GM18858 (cell line): Measurements from ENCODE around the gene UST.
"Not testable (repeated sequence)": the region's sequence is repeated elsewhere in the genome, so short reads cannot be mapped to it uniquely, and the experiment has no call there.

Experiments
- ATAC-seq: cut with Tn5 transposase; IDR thresholded peaks from one replicate; pipeline ENCODE4 v1.9.1; 2021; ENCODE audit not compliant: unreplicated experiment

The UST gene

DNA sequence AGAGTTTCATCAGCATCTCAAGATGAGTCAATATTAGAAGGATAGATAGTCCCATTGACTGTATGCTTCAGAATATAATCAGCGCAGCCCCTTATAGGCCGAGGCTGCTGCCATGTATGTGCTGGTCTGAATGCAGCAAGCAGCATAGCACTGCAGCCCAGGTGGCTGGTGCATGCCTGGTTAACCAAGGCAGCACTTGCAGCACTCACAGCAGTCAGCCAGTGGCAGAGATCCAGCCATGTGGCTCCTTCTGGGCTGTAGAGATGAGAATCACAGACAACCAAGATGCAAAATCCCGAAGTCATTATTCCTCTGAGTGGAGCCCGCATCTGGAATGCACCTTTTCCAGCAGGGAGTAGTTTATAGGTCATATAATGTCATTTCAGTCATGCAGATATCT is 251.9 kb downstream of the UST start:
- ATAC-seq, result no peak

DNA sequence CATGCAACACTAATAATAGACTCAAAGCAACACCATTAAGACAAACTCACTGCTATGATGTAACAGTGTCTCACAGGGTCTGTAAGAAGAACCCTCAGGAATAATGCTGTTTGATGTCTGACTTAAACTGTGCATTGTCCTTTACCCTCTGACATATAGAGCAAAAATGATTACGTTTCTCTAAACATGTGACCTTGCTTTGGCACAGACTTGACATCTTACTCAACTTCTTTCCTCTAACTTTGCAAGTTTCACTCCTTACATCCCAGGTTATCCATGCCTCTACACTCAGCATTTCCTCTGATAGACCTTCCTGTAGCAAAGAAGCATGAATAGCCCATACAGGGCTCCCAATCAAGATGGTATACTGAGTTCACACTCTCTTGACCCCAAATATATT is 252.7 kb downstream of the UST start:
- no peak for ATAC-seq

GRCh38 chr6:148999929-149000468 is 253.2 kb downstream of the UST start:
- no peak for ATAC-seq

DNA sequence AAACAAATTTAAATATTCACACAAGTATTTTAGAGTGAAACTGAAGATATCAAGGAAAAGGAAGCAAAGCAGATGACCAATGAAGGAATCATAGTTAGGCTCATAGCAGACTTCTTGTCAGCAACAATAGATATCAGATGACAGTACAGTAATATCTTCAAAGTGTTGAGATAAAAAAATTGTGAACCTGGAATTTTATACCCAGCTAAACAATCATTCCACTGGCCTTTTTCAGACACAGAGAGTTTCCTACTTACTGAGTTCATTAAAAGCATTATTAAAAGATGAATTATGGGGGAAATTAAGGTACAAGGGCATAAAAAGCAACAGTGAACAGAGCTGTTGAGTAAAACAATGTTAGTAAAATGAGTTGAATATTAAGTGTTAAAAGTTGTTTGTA is 254.6 kb downstream of the UST start:
- ATAC-seq, result no peak

DNA sequence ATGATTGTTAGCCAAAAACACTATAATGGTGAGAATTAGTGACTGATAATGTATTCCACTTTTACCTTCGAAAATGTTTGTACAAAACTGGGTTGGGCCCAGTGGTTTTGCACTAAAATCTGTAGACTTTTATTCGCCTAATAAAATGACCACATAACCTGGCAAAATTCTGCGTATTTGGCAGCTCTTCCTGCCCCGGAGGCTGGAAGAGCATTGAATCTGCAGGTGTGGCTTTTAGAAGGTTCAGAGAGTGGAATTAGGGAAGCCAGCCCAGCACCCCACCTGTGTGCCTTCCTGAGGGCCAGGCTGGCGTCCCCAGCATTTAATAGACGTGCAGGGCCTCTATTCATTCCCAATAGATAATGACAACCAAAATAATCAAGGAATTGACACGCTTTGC is 256.7 kb downstream of the UST start:
- no peak for ATAC-seq

GRCh38 chr6:149004664-149005063 is 257.8 kb downstream of the UST start:
- no peak for ATAC-seq

GRCh38 chr6:149006236-149006635 is 259.4 kb downstream of the UST start:
- not testable (repeated sequence) for ATAC-seq

DNA sequence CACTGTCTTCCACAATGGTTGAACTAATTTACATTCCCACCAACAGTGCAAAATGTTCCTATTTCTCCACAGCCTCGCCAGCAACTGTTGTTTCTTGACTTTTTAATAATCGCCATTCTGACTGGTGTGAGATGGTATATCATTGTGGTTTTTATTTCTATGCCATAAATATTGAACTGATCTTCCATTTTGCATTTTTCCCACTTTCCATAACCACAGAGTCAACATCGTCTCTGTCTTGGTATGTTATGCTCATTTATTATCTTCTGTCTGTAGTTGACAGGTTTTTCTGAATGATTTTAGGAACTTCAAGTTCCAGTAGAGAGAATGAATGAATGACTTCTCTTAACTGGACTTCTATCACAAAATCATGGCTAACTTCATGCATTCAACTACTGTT is 259.8 kb downstream of the UST start:
- ATAC-seq, result no peak

GRCh38 chr6:149007846-149008245 is 261.0 kb downstream of the UST start:
- no peak for ATAC-seq

- no peak for ATAC-seq
Measured at GRCh38 chr6:149008741-149009140, 261.9 kb downstream of the UST start.

DNA sequence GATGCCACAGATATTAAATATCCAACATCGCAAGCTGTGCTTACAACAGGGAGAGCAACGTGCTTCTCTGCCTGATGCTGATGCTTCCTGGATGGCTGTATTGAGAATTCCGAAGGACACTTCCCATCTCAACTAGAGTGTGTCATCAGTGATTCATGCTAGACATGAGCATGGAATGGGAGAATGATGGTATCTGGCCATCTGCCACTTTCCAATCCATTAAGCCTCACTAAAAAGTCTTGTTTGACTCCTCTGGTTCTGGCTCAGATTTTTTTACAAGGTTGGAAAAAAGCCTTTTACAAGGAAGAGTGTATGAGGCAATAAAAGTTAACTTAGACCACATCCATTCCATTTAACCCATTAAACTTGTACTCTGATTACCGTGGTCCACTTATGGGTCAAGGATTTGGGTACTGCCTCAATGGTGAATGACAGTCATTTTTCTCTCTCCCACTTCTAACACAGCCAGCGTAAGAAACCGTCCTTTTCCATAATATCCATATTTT is 265.3 kb downstream of the UST start:
- ATAC-seq, result no peak

- no peak for ATAC-seq
Measured at GRCh38 chr6:149013586-149014344, 266.9 kb downstream of the UST start.

DNA sequence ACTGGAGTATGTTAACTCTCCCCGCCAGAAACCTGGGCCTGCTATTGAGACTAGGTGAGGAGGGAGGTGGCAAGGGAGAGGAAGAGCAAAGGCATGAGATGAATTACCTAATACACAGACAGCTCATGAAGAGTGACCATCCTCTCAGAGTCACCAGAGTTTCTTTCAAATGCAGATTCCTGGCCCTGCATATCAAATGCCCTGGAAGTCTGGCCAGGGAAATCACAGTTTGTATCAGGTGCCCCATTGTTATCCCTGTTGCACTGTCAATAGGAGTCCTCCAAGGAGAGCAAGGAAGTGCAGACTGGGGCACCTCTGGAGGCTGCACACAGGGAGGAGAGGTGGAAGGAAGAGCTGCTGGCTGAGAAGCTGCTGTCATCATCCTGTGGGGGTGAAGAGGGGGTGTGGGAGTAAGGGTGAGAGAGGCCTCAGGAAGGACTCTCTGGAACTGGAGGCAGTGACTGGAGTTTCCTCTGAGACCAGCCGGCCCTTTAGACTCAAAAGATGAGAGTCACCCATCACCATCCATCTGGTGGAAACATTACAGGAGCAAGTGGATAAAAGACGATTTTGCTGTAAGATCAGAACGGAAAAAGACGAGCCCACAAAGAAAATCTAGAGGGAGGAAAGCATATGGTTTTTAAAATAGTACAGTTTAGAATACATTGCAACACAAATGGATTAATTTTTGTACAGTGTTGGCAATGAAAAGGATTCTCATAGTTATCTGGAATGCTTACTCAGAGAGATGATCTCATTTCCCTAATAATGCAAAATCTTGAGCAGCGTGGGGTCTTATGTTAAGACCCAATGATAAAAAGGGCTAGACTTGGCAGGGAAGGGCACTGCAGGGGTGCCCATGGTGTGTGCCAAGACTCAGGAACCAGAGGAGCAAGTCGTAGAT is 268.1 kb downstream of the UST start:
- ATAC-seq, result no peak

- ATAC-seq, result no peak
Measured at GRCh38 chr6:149015535-149016525, 269.0 kb downstream of the UST start.

- ATAC-seq, result no peak
Measured at GRCh38 chr6:149016716-149017115, 269.9 kb downstream of the UST start.

DNA sequence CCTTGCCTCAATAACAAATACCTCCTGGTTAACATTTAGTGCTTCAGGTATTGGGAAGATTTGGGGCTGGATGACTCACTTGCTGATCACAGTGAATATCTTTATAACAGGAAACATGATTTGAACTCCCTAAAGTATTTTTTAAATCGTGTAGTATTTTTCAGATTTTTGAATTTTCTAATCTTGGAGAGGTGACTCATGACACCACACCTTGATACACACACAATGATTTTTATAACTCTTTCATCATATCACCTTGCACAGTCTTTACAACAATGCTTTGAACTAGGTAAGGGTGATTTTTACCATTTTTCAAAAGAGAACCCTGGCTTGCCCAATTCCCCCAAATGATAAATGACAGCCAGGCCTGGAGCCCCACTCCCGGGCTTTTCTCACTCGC is 273.5 kb downstream of the UST start:
- ATAC-seq, result no peak

DNA sequence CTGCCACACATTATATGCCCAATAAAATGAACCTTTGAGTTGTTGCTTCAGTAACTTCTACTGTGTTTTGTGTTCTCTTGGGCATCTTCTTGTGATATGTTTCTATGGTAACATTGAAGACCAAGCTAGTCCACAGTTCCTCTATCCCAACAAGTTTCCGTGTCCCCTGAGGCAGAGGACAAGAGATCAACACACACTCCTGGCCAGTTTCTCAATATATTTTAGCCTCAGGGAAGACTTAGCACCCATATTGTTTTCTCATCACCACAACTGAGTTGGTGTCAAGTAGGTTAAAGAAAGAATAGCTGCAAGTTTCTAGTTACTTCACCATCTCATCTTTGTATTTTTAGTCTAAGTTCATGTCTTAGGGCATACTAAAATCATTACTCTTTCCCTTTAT is 277.5 kb downstream of the UST start:
- no peak for ATAC-seq

- no peak for ATAC-seq
Measured at GRCh38 chr6:149025061-149025460, 278.2 kb downstream of the UST start.

GRCh38 chr6:149026530-149026942 is 279.7 kb downstream of the UST start:
- no peak for ATAC-seq

GRCh38 chr6:149027484-149027883 is 280.7 kb downstream of the UST start:
- no peak for ATAC-seq
